Bronchial epithelial cell (primary cell): ENCODE measurements around the gene VSIR. TPM values are rescaled to one million over a fixed set of nuclear protein-coding genes. Genes with fewer than 3 reads are reported as not detected.

ENCODE experiments used
- DNase-seq: peaks from one replicate; pipeline ENCODE4 v3.0.0-alpha.2; 2010; ENCODE audit warnings: low read depth
- FAIRE-seq: peaks from 2 replicates; lab custom pipeline; 2011; peaks lifted over from hg19 to GRCh38; lab: Jason Lieb, UNC
- H3K27me3 ChIP-seq: 2 replicates; pipeline ENCODE4 v1.5.1; 2011; ENCODE audit warnings: low read length; ENCODE audit not compliant: control insufficient read depth, insufficient read depth
- H3K36me3 ChIP-seq: 2 replicates; pipeline ENCODE4 v1.5.1; 2011; ENCODE audit warnings: low read length; ENCODE audit not compliant: control insufficient read depth, insufficient read depth
- H3K4me3 ChIP-seq: 2 replicates; pipeline ENCODE4 v1.5.1; 2011; ENCODE audit warnings: mild to moderate bottlenecking, low read depth, low read length, control low read depth
- total RNA-seq: library from RNA; depleted of rRNA; stranded (reverse); fragments of >200 nt; gene quantifications from 2 replicates; pipeline ENCODE4 v1.2.1, GENCODE V29; 2014
- TF ChIP-seq, protein P1 (sequence below): IDR thresholded peaks from 2 replicates; pipeline ENCODE4 v1.5.1; 2011; ENCODE audit warnings: mild to moderate bottlenecking, moderate library complexity, low read length, control low read depth, inconsistent platforms; ENCODE audit not compliant: insufficient read depth, severe bottlenecking

Gene VSIR
- total RNA-seq, 1 donor from 2014 or later = 7.9 TPM

DNA sequence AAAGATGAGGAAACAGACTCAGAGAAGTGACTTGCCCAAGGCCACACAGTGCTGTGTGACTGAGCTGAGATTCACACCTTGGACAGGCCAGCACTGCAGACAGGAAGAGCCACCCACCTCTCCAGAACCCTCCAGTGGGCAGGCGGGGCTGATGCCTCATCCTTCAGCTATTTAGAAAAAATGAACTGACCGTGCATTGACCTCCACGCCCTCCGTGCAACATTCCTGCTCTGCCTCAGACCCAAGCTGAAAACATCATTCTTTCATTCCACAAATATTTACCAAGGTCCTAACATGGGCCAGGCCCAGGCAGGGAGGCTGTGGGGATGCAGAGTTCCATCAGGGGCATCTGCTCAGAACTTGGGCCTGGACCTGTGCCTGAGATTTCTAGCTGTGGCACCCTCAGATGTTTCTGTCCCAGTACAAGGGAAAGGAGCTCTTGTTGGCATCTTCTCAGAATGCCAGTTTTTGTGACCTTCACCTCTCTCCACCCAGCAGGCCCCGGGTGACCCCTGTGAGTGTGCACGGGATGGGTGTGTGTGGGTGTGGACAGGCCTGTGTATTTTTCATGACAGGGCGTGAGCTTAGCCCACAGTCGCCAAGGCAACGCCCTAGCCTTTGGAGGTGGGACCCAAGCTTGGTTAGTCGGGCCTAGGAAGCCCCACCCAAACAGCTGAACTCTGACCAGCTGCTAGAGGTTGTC, 6.5 kb downstream of the VSIR start:
- Histone ChIP-seq H3K36me3 (no peaks in the 10 kb centered on the region), H3K27me3 (no peaks in the 10 kb centered on the region), H3K4me3 (no peak overlapping the region)
- FAIRE-seq (no peak), DNase-seq (peak; percentile 87)
- TF ChIP-seq, protein P1, sequence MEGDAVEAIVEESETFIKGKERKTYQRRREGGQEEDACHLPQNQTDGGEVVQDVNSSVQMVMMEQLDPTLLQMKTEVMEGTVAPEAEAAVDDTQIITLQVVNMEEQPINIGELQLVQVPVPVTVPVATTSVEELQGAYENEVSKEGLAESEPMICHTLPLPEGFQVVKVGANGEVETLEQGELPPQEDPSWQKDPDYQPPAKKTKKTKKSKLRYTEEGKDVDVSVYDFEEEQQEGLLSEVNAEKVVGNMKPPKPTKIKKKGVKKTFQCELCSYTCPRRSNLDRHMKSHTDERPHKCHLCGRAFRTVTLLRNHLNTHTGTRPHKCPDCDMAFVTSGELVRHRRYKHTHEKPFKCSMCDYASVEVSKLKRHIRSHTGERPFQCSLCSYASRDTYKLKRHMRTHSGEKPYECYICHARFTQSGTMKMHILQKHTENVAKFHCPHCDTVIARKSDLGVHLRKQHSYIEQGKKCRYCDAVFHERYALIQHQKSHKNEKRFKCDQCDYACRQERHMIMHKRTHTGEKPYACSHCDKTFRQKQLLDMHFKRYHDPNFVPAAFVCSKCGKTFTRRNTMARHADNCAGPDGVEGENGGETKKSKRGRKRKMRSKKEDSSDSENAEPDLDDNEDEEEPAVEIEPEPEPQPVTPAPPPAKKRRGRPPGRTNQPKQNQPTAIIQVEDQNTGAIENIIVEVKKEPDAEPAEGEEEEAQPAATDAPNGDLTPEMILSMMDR = no peak

DNA sequence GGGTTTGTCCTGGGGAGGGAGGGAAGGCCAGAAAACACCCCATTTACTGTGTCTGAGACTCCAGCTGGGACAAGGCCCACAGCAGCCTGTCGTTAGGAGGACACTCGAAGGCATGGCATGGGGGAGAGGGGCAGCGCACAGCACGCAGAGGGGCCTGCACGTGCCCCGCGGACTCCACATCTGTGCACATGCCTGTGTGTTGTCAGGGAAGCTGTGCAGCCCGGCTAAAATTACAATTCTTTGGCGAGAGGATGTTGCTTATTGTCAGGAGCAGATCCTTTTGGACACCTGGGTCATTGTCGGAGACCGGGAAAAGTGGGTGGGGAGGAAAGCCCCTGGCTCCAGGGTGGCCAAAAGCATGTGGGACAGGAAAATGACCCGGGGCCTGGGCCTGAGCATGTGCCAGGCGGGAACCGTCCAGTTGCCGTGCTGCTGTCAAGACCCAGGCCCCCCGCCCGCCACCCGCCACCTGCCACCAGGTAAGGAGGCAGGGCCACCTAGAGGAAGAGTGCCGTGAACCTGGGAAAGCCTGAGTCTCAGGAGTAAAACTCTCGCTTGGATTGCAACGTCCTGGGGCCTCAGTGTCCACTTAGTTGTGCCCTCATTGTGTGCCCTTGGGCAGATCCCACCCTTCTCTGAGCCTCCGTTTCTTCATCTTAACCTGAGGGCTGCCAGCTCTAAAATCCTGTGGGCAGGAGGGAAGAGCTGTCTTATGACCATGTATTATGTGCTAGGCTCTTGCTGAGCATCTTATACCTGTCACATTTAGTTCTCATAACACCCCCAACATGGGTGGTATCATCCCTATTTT, 7.2 kb downstream of the VSIR start:
- no peaks in the 10 kb centered on the region for H3K36me3 ChIP-seq
- H3K27me3 ChIP-seq = no peaks in the 10 kb centered on the region
- H3K4me3 ChIP-seq = no peak overlapping the region
- FAIRE-seq (no peak), DNase-seq (no peak)
- TF ChIP-seq, protein P1 = no peak

DNA sequence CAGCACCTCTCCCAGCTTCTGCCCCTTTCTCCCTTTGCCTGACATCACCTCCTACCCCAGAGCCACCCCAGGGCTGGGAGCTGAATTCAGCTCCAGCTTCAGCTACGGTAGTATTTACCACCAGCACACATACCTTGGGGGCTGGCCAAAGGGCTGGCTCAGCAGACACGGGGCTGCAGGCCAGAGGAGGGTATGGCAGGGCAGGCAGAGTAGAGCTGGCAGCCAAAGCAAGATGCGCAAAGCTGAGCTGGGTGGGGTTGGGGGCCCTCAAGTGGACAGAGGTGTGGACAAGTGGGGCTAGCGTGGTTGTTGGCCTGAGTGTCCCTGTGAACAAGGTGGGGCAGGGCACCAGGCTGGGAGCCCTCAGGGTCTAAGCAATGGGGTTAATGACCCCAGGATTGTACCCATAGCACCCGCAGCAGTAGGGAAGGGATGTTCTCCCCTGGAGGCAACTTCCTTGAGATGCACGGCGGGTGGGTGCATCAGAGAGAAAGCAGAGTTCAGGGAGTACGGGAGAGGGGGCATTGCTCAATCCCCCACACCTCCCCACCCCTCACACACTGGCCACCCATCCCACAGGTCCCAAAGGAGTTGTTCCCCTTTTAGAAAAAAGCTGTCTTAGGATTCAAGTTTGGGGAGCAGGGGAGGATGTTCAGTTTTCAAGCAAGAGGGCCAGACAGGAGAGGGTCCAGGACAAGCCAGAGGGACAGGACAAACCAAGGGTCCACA, 8.0 kb downstream of the VSIR start:
- H3K4me3 ChIP-seq = no peak overlapping the region
- H3K36me3 ChIP-seq = no peaks in the 10 kb centered on the region
- DNase-seq (no peak), FAIRE-seq (no peak)
- TF ChIP-seq, protein P1 = no peak
- H3K27me3 ChIP-seq = no peaks in the 10 kb centered on the region

DNA sequence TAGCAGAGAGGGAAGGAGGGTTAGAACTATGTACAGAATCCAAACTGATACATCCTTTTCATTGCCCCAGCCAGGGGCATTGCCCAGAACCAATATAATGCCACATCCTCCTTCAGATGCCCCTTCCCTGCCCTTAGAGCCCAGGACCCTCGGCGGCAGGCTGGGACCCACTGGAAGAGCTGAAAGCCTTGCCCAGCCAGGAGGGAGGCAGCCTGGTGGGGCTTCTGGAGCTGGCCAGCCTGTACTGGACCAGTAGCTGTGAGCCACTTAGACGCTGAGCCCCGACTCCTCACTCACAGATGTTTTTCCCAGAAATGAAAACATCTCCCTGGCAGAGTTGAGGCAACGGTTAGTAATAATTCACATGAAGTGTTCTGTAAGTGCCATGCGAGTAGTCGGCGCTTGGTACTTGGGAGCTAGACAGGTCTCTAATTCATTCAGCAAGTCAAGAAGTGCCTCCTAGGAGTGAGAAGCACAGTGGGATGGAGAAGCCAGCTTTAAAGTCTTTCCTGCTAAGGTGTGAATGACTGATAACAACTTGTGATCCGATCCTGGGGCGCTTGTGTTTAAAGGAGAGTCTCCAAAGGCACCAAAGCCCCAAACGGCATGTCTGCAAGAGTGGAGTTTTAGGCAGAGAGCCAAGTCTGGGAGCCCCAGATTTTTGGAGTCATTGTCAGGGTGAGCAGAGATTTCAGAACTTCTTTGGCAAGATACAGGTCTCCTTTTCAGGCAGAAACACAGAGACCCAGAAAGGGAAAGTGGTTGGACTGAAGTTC, 9.8 kb downstream of the VSIR start:
- TF ChIP-seq, protein P1 = no peak
- no peak for FAIRE-seq
- Histone ChIP-seq H3K36me3 (no peaks in the 10 kb centered on the region), H3K4me3 (no peak overlapping the region), H3K27me3 (no peaks in the 10 kb centered on the region)
- no peak for DNase-seq

DNA sequence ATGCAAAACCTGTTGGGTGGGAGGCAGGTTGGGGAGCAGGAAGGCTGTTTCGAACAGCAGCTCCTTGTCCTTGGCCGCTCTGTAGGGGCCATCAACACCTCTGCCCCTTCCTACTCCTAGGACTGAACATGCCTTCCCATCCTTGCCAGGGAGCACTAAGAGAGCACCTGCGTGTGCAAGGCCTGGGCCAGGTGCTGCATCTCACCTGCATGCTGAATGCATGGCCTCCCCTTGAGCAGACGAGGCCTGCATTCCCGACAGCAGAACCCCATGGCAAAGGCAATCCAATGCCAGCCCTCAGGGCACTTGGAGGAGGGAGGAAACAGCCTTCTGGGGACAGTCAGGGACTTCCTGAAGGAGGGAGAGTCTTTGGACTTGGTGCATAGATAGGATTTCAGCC, 11.0 kb downstream of the VSIR start:
- no peaks in the 10 kb centered on the region for H3K36me3 ChIP-seq
- FAIRE-seq (no peak), DNase-seq (no peak)
- H3K27me3 ChIP-seq = no peaks in the 10 kb centered on the region
- TF ChIP-seq, protein P1 = no peak
- H3K4me3 ChIP-seq = no peak overlapping the region
